K562 (cell line): Measurements from ENCODE around the gene LAPTM5. TPM values are rescaled to one million over a fixed set of nuclear protein-coding genes. Genes with fewer than 3 reads are reported as not detected.
A peak's percentile ranks its signal among the peaks of the same experiment; 100 is the strongest.

Experiments
- CXXC5 ChIP-seq: fragments of 250-450 bp; sonication (Bioruptor Pico); IDR thresholded peaks from 2 replicates; pipeline ENCODE4 v1.8.0; 2022; ENCODE audit warnings: inconsistent platforms, mild to moderate bottlenecking, moderate library complexity
- ERF ChIP-seq: fragments of 450-650 bp; formaldehyde crosslinking; IDR thresholded peaks from 2 replicates; pipeline ENCODE4 v1.4.0; 2020; ENCODE audit warnings: mild to moderate bottlenecking, mixed read lengths
- FOS ChIP-seq: IDR thresholded peaks from 3 replicates; pipeline ENCODE4 v1.6.1; 2011; ENCODE audit not compliant: insufficient read length; ENCODE audit errors: extremely low read depth
- HDGF ChIP-seq: fragments of 450-650 bp; IDR thresholded peaks from 2 replicates; pipeline ENCODE4 v1.6.1; 2016
- LCOR ChIP-seq: sonication (generic); formaldehyde crosslinking; IDR thresholded peaks from 2 replicates; pipeline ENCODE4 v1.8.0; 2022; ENCODE audit warnings: mild to moderate bottlenecking, missing genetic modification reagents
- MAFF ChIP-seq: IDR thresholded peaks from 2 replicates; pipeline ENCODE4 v1.6.1; 2012; ENCODE audit warnings: low read length, improper control_type of control experiment
- NR2C2 ChIP-seq, 2 experiments: fragments of 200-800 bp in 1 of 2; sonication (Bioruptor generic) in 1 of 2; sonication (generic) in 1 of 2; formaldehyde crosslinking in 1 of 2; IDR thresholded peaks; 2 replicates each; pipeline versions ENCODE4 v1.6.1 to v1.8.0; 2016 to 2022; ENCODE audit warnings: mild to moderate bottlenecking in 1 of 2, missing compliant biosample characterization in 1 of 2, missing genetic modification characterization in 1 of 2, missing genetic modification reagents in 1 of 2
- NRF1 ChIP-seq, 2 experiments: fragments of 450-650 bp; IDR thresholded peaks in 1 of 2; conservative IDR thresholded peaks in 1 of 2; 2 replicates each; pipeline ENCODE4 v1.6.1; 2014; ENCODE audit warnings: mild to moderate bottlenecking in 2 of 2
- OTX1 ChIP-seq: fragments of 450-650 bp; formaldehyde crosslinking; IDR thresholded peaks from 2 replicates; pipeline ENCODE4 v1.4.0; 2022; ENCODE audit warnings: mild to moderate bottlenecking
- RB1 ChIP-seq: fragments of 450-650 bp; IDR thresholded peaks from 2 replicates; pipeline ENCODE4 v1.6.1; 2017; ENCODE audit warnings: low read depth, mild to moderate bottlenecking
- SRSF3 ChIP-seq: fragments of 200-400 bp; formaldehyde crosslinking; IDR thresholded peaks from 2 replicates; pipeline ENCODE4 v1.6.1; 2016; ENCODE audit warnings: mild to moderate bottlenecking, low read length, moderate library complexity; ENCODE audit not compliant: insufficient read depth
- ZBED1 ChIP-seq: IDR thresholded peaks from 2 replicates; pipeline ENCODE4 v1.6.1; 2014
- ZNF253 ChIP-seq: fragments of 250-450 bp; sonication (Bioruptor Pico); conservative IDR thresholded peaks from 2 replicates; pipeline ENCODE4 v1.6.1; 2021; ENCODE audit warnings: mild to moderate bottlenecking
- ZNF41 ChIP-seq: fragments of 250-450 bp; sonication (Bioruptor Pico); conservative IDR thresholded peaks from 2 replicates; pipeline ENCODE4 v1.4.0; 2020; ENCODE audit warnings: mild to moderate bottlenecking
- ZNF764 ChIP-seq: fragments of 250-450 bp; sonication (Bioruptor Pico); IDR thresholded peaks from 2 replicates; pipeline ENCODE4 v1.4.0; 2020; ENCODE audit warnings: low read depth, mild to moderate bottlenecking, moderate library complexity
- polyA plus RNA-seq, 8 experiments: library from polyadenylated mRNA; depleted of rRNA in 4 of 8; stranded (reverse) in 5 of 8; unstranded in 3 of 8; fragments of >200 nt; fragmentation: Nextera tagmentation in 2 of 8; fragmentation: Illumina TruSeq in 1 of 8; extraction: Ambion mirVana in 2 of 8; extraction: Trizol in 1 of 8; gene quantifications; 2 replicates each; pipeline versions ENCODE4 v1.2.1 to v1.2.3, GENCODE V29; 2011 to 2014; ENCODE audit warnings: inconsistent platforms in 1 of 8, missing spikeins in 1 of 8
- total RNA-seq, 7 experiments: library from RNA; depleted of rRNA in 6 of 7; stranded (reverse); fragments of >200 nt in 6 of 7; fragmentation: Illumina TruSeq in 2 of 7; extraction: Trizol in 2 of 7; gene quantifications; 2 replicates each; pipeline versions ENCODE4 v1.2.1 to v1.2.3, GENCODE V29; 2011 to 2021; ENCODE audit warnings: low replicate concordance in 1 of 7
- TF ChIP-seq, protein P1 (sequence below): fragments of 450-650 bp; formaldehyde crosslinking; IDR thresholded peaks from 2 replicates; pipeline ENCODE4 v1.4.0; 2020; ENCODE audit warnings: mild to moderate bottlenecking, moderate library complexity
- TF ChIP-seq, protein P2 (sequence below): fragments of 150-350 bp; conservative IDR thresholded peaks from 2 replicates; pipeline ENCODE4 v1.6.1; 2014; ENCODE audit warnings: low read length
- TF ChIP-seq, protein P3 (sequence below), 2 experiments: fragments of 450-650 bp in 1 of 2; sonication (generic) in 1 of 2; formaldehyde crosslinking; conservative IDR thresholded peaks; 2 replicates each; pipeline versions ENCODE4 v1.4.0 to v1.8.1; 2020 to 2022; ENCODE audit warnings: mild to moderate bottlenecking in 1 of 2, missing genetic modification reagents in 1 of 2
- TF ChIP-seq, protein P4 (sequence below): fragments of 250-450 bp; sonication (Bioruptor Pico); IDR thresholded peaks from 2 replicates; pipeline ENCODE4 v1.4.0; 2020; ENCODE audit warnings: mild to moderate bottlenecking, moderate library complexity

LAPTM5 gene
- total and polyA plus RNA-seq, 9 of the 15 experiments (the other 6 are each of a cell fraction or from before 2014, with no cell fraction given): 2.4 to 47.3 (median 20.3) TPM

DNA sequence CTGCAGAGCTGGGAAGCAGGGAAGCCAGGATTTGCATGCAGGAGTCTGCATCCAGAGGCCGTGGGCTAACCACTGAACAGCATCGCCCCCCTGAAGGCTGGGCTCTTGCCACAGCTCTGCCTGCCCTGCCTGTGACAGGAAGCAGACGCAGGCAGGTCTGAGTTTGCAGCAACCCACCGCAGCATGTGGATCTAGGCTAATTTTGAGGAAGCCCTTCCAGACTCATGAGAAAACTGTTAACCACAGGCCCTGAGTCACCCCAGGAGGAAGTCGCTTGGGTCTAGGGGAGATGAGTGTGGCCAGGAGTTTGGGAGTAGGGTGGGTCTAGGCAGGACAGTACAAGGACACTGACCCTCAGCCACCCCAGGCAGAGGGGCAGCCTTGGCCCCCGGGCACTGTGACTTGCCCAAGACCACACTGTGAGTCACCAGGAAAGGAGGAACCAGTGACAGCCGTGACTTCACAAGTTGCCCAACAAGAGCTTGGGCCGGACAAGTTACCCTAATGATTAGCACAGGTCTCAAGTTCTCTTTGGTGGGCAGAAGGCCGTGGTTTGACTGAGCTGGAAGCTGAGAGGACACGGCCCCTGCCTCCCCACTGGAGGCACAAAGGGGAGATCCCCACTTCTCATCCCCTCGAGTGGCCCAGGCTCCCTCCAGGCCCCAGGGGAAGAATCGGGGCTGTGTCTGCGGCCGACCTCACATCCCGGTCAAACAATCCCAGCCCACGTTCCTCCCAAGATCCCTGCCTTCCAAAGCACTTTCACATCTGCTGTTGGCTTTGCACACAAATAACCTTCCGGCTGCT lies 826 bp downstream of the LAPTM5 start (continued):
- no peak for TF ChIP-seq ZNF764
- peak; percentile 21; the same call in 1 of the 2 replicates for TF ChIP-seq MAFF
- peak; percentile 91 for TF ChIP-seq LCOR (CRISPR knock-in tag)
- peak; percentile 66 to 71 for TF ChIP-seq NRF1 (conservative IDR thresholded peaks at IDR 0.05 in 1 of 2, IDR thresholded peaks at IDR 0.05 in 1 of 2)
- TF ChIP-seq OTX1 (CRISPR knock-in tag): 0 out of 2 replicates have a peak, but pooled peaks have one; percentile 51
- no peak for TF ChIP-seq FOS
- TF ChIP-seq, protein P1, sequence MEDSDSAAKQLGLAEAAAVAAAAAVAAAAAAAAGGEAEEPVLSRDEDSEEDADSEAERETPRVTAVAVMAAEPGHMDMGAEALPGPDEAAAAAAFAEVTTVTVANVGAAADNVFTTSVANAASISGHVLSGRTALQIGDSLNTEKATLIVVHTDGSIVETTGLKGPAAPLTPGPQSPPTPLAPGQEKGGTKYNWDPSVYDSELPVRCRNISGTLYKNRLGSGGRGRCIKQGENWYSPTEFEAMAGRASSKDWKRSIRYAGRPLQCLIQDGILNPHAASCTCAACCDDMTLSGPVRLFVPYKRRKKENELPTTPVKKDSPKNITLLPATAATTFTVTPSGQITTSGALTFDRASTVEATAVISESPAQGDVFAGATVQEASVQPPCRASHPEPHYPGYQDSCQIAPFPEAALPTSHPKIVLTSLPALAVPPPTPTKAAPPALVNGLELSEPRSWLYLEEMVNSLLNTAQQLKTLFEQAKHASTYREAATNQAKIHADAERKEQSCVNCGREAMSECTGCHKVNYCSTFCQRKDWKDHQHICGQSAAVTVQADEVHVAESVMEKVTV (CRISPR knock-in tag): no peak
- no peak for TF ChIP-seq ZNF253 (CRISPR knock-in tag)
- peak; percentile 61 for TF ChIP-seq CXXC5 (CRISPR knock-in tag)
- TF ChIP-seq, protein P2, sequence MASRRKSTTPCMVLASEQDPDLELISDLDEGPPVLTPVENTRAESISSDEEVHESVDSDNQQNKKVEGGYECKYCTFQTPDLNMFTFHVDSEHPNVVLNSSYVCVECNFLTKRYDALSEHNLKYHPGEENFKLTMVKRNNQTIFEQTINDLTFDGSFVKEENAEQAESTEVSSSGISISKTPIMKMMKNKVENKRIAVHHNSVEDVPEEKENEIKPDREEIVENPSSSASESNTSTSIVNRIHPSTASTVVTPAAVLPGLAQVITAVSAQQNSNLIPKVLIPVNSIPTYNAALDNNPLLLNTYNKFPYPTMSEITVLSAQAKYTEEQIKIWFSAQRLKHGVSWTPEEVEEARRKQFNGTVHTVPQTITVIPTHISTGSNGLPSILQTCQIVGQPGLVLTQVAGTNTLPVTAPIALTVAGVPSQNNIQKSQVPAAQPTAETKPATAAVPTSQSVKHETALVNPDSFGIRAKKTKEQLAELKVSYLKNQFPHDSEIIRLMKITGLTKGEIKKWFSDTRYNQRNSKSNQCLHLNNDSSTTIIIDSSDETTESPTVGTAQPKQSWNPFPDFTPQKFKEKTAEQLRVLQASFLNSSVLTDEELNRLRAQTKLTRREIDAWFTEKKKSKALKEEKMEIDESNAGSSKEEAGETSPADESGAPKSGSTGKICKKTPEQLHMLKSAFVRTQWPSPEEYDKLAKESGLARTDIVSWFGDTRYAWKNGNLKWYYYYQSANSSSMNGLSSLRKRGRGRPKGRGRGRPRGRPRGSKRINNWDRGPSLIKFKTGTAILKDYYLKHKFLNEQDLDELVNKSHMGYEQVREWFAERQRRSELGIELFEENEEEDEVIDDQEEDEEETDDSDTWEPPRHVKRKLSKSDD: no peak
- peak; percentile 78 for TF ChIP-seq ZNF41
- TF ChIP-seq SRSF3: no peak
- 0 out of 2 replicates have a peak, but pooled peaks have one; percentile 1 for TF ChIP-seq RB1
- no peak for TF ChIP-seq NR2C2 (CRISPR knock-in tag; IDR thresholded peaks at IDR 0.05)
- peak; percentile 83 for TF ChIP-seq NR2C2 (tag; IDR thresholded peaks at IDR 0.05)
- TF ChIP-seq, protein P3, sequence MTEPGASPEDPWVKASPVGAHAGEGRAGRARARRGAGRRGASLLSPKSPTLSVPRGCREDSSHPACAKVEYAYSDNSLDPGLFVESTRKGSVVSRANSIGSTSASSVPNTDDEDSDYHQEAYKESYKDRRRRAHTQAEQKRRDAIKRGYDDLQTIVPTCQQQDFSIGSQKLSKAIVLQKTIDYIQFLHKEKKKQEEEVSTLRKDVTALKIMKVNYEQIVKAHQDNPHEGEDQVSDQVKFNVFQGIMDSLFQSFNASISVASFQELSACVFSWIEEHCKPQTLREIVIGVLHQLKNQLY (CRISPR knock-in tag; conservative IDR thresholded peaks at IDR 0.05): 0 out of 4 replicates have a peak, but pooled peaks of 1 of the 2 experiments have one; percentile 64
- 0 out of 2 replicates have a peak, but pooled peaks have one; percentile 5 for TF ChIP-seq ZBED1
- TF ChIP-seq, protein P4, sequence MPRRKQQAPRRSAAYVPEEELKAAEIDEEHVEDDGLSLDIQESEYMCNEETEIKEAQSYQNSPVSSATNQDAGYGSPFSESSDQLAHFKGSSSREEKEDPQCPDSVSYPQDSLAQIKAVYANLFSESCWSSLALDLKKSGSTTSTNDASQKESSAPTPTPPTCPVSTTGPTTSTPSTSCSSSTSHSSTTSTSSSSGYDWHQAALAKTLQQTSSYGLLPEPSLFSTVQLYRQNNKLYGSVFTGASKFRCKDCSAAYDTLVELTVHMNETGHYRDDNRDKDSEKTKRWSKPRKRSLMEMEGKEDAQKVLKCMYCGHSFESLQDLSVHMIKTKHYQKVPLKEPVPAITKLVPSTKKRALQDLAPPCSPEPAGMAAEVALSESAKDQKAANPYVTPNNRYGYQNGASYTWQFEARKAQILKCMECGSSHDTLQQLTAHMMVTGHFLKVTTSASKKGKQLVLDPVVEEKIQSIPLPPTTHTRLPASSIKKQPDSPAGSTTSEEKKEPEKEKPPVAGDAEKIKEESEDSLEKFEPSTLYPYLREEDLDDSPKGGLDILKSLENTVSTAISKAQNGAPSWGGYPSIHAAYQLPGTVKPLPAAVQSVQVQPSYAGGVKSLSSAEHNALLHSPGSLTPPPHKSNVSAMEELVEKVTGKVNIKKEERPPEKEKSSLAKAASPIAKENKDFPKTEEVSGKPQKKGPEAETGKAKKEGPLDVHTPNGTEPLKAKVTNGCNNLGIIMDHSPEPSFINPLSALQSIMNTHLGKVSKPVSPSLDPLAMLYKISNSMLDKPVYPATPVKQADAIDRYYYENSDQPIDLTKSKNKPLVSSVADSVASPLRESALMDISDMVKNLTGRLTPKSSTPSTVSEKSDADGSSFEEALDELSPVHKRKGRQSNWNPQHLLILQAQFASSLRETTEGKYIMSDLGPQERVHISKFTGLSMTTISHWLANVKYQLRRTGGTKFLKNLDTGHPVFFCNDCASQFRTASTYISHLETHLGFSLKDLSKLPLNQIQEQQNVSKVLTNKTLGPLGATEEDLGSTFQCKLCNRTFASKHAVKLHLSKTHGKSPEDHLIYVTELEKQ (CRISPR knock-in tag): 0 out of 2 replicates have a peak, but pooled peaks have one; percentile 56
- TF ChIP-seq HDGF: peak; percentile 18; the same call in 1 of the 2 replicates
- peak; percentile 76; the same call in 1 of the 2 replicates for TF ChIP-seq ERF
